CD4-positive, CD25-positive, alpha-beta regulatory T cell (primary cell): Measurements from ENCODE around the gene PET100. TPM values are rescaled to one million over a fixed set of nuclear protein-coding genes. Genes with fewer than 3 reads are reported as not detected.

Source experiments
- ATAC-seq, 2 donors: fragments of 150-1000 bp; cut with Tn5 transposase; one replicate each; pipeline ENCODE4 v1.10.0; 2021; ENCODE audit warnings: low read depth in 2 of 2, moderate number of reproducible peaks in 2 of 2, moderate library complexity in 1 of 2
- DNase-seq, 3 donors: peaks; one replicate each; pipeline versions ENCODE4 v3.0.0 to v3.0.0-alpha.2; 2012 to 2022; ENCODE audit warnings: mixed read lengths in 1 of 3
- H3K27ac ChIP-seq: one replicate; pipeline ENCODE4 v1.7.0; 2013; ENCODE audit warnings: mild to moderate bottlenecking, low read length; ENCODE audit not compliant: insufficient read depth, poor library complexity, severe bottlenecking
- H3K27me3 ChIP-seq: one replicate; pipeline ENCODE4 v1.7.0; 2013; ENCODE audit warnings: low read length; ENCODE audit not compliant: control insufficient read depth, insufficient read depth
- H3K36me3 ChIP-seq: one replicate; pipeline ENCODE4 v1.7.0; 2013; ENCODE audit warnings: mild to moderate bottlenecking, low read length, moderate library complexity; ENCODE audit not compliant: control insufficient read depth, insufficient read depth
- H3K4me1 ChIP-seq: 2 replicates; pipeline ENCODE4 v1.7.0; 2013; ENCODE audit warnings: mild to moderate bottlenecking, low read length; ENCODE audit not compliant: insufficient read depth, control insufficient read depth, poor library complexity, severe bottlenecking
- H3K4me3 ChIP-seq: one replicate; pipeline ENCODE4 v1.7.0; 2013; ENCODE audit warnings: low read depth, mild to moderate bottlenecking, low read length, moderate library complexity
- H3K9me3 ChIP-seq, 2 experiments: 1 replicate in 1 of 2; 2 replicates in 1 of 2; pipeline ENCODE4 v1.7.0; 2013; ENCODE audit warnings: low read length in 2 of 2, mild to moderate bottlenecking in 1 of 2, moderate library complexity in 1 of 2; ENCODE audit not compliant: control insufficient read depth in 2 of 2
- H3K27ac Mint-ChIP-seq, 3 donors: one replicate each; pipeline ENCODE4 v1.8.0; 2020 to 2022; ENCODE audit warnings: mild to moderate bottlenecking in 3 of 3, mixed read lengths in 3 of 3, moderate library complexity in 2 of 3
- H3K27me3 Mint-ChIP-seq: one replicate; pipeline ENCODE4 v1.8.0; 2022; ENCODE audit warnings: mild to moderate bottlenecking, mixed read lengths
- H3K36me3 Mint-ChIP-seq: one replicate; pipeline ENCODE4 v1.8.0; 2020; ENCODE audit warnings: mixed read lengths
- H3K4me1 Mint-ChIP-seq, 4 donors: one replicate each; pipeline ENCODE4 v1.8.0; 2020 to 2022; ENCODE audit warnings: mixed read lengths in 4 of 4, mild to moderate bottlenecking in 1 of 4
- H3K4me3 Mint-ChIP-seq, 4 donors: one replicate each; pipeline ENCODE4 v1.8.0; 2020 to 2022; ENCODE audit warnings: mild to moderate bottlenecking in 4 of 4, mixed read lengths in 4 of 4, moderate library complexity in 3 of 4
- H3K9me3 Mint-ChIP-seq, 7 donors: one replicate each; pipeline ENCODE4 v1.8.0; 2020 to 2022; ENCODE audit warnings: mixed read lengths in 7 of 7, mild to moderate bottlenecking in 3 of 7, moderate library complexity in 2 of 7
- polyA plus RNA-seq, 4 donors: library from polyadenylated mRNA; unstranded; fragments of 300-500 nt; fragmentation: Illumina TruSeq; gene quantifications; one replicate each; pipeline ENCODE4 v1.2.3, GENCODE V29; 2021
- total RNA-seq: library from RNA; stranded (reverse); gene quantifications from one replicate; pipeline ENCODE4 v1.2.3, GENCODE V29; 2022

The PET100 gene
- total RNA-seq (116 TPM), polyA plus RNA-seq (100 to 1,000 TPM; 236 to 500 (median 308) TPM)

GRCh38 chr19:7629347-7630054, at the start of gene PET100, which contains the start of gene XAB2:
PET100 (plus strand) TSS chr19:7629793; CDS start chr19:7629834, 41 bp downstream.
XAB2 (minus strand) TSS chr19:7629545; CDS start chr19:7629527, 18 bp downstream.
- DNase-seq (peak; percentile 93 to 99 (median 96)), ATAC-seq (peak; percentile 96 to 98)
- H3K27me3 ChIP-seq = no peaks in the 10 kb centered on the region
- peaks cover 33% of the 10 kb centered on the region for H3K36me3 ChIP-seq
- H3K27me3 Mint-ChIP-seq = peaks cover 7% of the 10 kb centered on the region
- peaks cover 28% of the 10 kb centered on the region for H3K4me1 ChIP-seq
- peak within 1 kb of the TSS; percentile 98 to 100 (median 98) for H3K27ac Mint-ChIP-seq
- H3K4me3 ChIP-seq = peak within 1 kb of the TSS; percentile 98
- no peaks in the 10 kb centered on the region for H3K9me3 Mint-ChIP-seq
- H3K4me1 Mint-ChIP-seq = peaks cover 5 to 56% (median 26%) of the 10 kb centered on the region in 4 donors
- peak within 1 kb of the TSS; percentile 95 for H3K27ac ChIP-seq
- no peaks in the 10 kb centered on the region for H3K9me3 ChIP-seq
- H3K36me3 Mint-ChIP-seq = peaks cover 10% of the 10 kb centered on the region
- peak within 1 kb of the TSS; percentile 92 to 98 (median 97) for H3K4me3 Mint-ChIP-seq

- H3K9me3 ChIP-seq = no peaks in the 10 kb centered on the region
- Mint-ChIP-seq H3K27me3 (peaks cover 19% of the 10 kb centered on the region), H3K4me3 (no peak overlapping the region), H3K27ac (no peak overlapping the region), H3K36me3 (no peaks in the 10 kb centered on the region), H3K9me3 (no peaks in the 10 kb centered on the region), H3K4me1 (no peaks in the 10 kb centered on the region)
- H3K27ac ChIP-seq = no peak overlapping the region
- H3K4me3 ChIP-seq = no peak overlapping the region
- no peaks in the 10 kb centered on the region for H3K36me3 ChIP-seq
- ATAC-seq (no peak), DNase-seq (no peak)
- no peaks in the 10 kb centered on the region for H3K4me1 ChIP-seq
- H3K27me3 ChIP-seq = no peaks in the 10 kb centered on the region
These were observed 47.1 kb upstream of the PET100 start for GRCh38 chr19:7582446-7582845.

- Mint-ChIP-seq H3K9me3 (peaks cover 0 to 2% (median 0%) of the 10 kb centered on the region in 7 donors), H3K27ac (no peak overlapping the region), H3K4me3 (no peak overlapping the region), H3K27me3 (peaks cover 19% of the 10 kb centered on the region), H3K4me1 (no peaks in the 10 kb centered on the region), H3K36me3 (no peaks in the 10 kb centered on the region)
- H3K4me1 ChIP-seq = no peaks in the 10 kb centered on the region
- no peaks in the 10 kb centered on the region for H3K27me3 ChIP-seq
- H3K9me3 ChIP-seq = no peaks in the 10 kb centered on the region
- H3K36me3 ChIP-seq = no peaks in the 10 kb centered on the region
- no peak overlapping the region for H3K4me3 ChIP-seq
- no peak overlapping the region for H3K27ac ChIP-seq
- ATAC-seq = no peak
- no peak for DNase-seq
These were observed 39.8 kb upstream of the PET100 start for GRCh38 chr19:7589822-7590221.

- Mint-ChIP-seq H3K4me1 (peaks cover 0 to 4% (median 2%) of the 10 kb centered on the region in 4 donors), H3K27me3 (peaks cover 23% of the 10 kb centered on the region), H3K36me3 (no peaks in the 10 kb centered on the region), H3K4me3 (no peak overlapping the region), H3K27ac (no peak overlapping the region), H3K9me3 (peaks cover 0 to 2% (median 0%) of the 10 kb centered on the region in 7 donors)
- Histone ChIP-seq H3K36me3 (no peaks in the 10 kb centered on the region), H3K27me3 (no peaks in the 10 kb centered on the region), H3K27ac (no peak overlapping the region), H3K4me1 (no peaks in the 10 kb centered on the region), H3K9me3 (no peaks in the 10 kb centered on the region), H3K4me3 (no peak overlapping the region)
- ATAC-seq (no peak), DNase-seq (no peak)
These were observed 39.3 kb upstream of the PET100 start for GRCh38 chr19:7590256-7590655.

- DNase-seq = peak in 2 of 3 donors; percentile 8 to 43
- Histone ChIP-seq H3K4me3 (no peak within 1 kb of the TSS), H3K27me3 (peaks cover 8% of the 10 kb centered on the region), H3K27ac (no peak within 1 kb of the TSS), H3K9me3 (no peaks in the 10 kb centered on the region), H3K36me3 (no peaks in the 10 kb centered on the region), H3K4me1 (peaks cover 7% of the 10 kb centered on the region)
- Mint-ChIP-seq H3K4me1 (peaks cover 0 to 11% (median 4%) of the 10 kb centered on the region in 4 donors), H3K9me3 (peaks cover 0 to 2% (median 0%) of the 10 kb centered on the region in 7 donors), H3K27ac (no peak within 1 kb of the TSS), H3K4me3 (peak within 1 kb of the TSS in 3 of 4 donors; percentile 12 to 91 (median 71)), H3K27me3 (peaks cover 49% of the 10 kb centered on the region), H3K36me3 (no peaks in the 10 kb centered on the region)
- ATAC-seq = peak; percentile 63
These were observed 34.0 kb upstream of the PET100 start, which contains the start of gene CAMSAP3 for GRCh38 chr19:7595466-7596133. CAMSAP3 (plus strand) TSS chr19:7595863; CDS start chr19:7596003, 140 bp downstream.

GRCh38 chr19:7596211-7596937, 33.2 kb upstream of the PET100 start:
- H3K4me3 Mint-ChIP-seq = peak overlapping the region in 2 of 4 donors; percentile 47 to 50
- no peak for ATAC-seq

GRCh38 chr19:7597689-7598088, 31.9 kb upstream of the PET100 start:
- Histone ChIP-seq H3K27ac (no peak overlapping the region), H3K9me3 (no peaks in the 10 kb centered on the region), H3K27me3 (peaks cover 8% of the 10 kb centered on the region), H3K4me3 (no peak overlapping the region), H3K4me1 (peaks cover 7% of the 10 kb centered on the region), H3K36me3 (no peaks in the 10 kb centered on the region)
- Mint-ChIP-seq H3K4me1 (peaks cover 0 to 11% (median 4%) of the 10 kb centered on the region in 4 donors), H3K9me3 (peaks cover 0 to 5% (median 0%) of the 10 kb centered on the region in 7 donors), H3K36me3 (no peaks in the 10 kb centered on the region), H3K27ac (no peak overlapping the region), H3K27me3 (peaks cover 46% of the 10 kb centered on the region), H3K4me3 (peak overlapping the region in 2 of 4 donors; percentile 19 to 67)
- no peak for ATAC-seq
- DNase-seq = no peak

More at GRCh38 chr19:7596211-7596937, 33.2 kb upstream of the PET100 start:
- Histone ChIP-seq H3K27me3 (peaks cover 8% of the 10 kb centered on the region), H3K36me3 (no peaks in the 10 kb centered on the region), H3K27ac (no peak overlapping the region), H3K9me3 (no peaks in the 10 kb centered on the region), H3K4me1 (peaks cover 7% of the 10 kb centered on the region), H3K4me3 (no peak overlapping the region)
- peaks cover 0 to 4% (median 0%) of the 10 kb centered on the region in 7 donors for H3K9me3 Mint-ChIP-seq
- no peak for DNase-seq
- H3K27ac Mint-ChIP-seq = no peak overlapping the region
- H3K36me3 Mint-ChIP-seq = no peaks in the 10 kb centered on the region
- peaks cover 49% of the 10 kb centered on the region for H3K27me3 Mint-ChIP-seq
- H3K4me1 Mint-ChIP-seq = peaks cover 0 to 11% (median 4%) of the 10 kb centered on the region in 4 donors
